Smooth muscle cell (in vitro differentiated cells): ENCODE results near the gene DAPP1. TPM values are rescaled to one million over a fixed set of nuclear protein-coding genes. Genes with fewer than 3 reads are reported as not detected.

Experiments used
- DNase-seq: peaks from one replicate; lab custom pipeline; 2025; ENCODE audit not compliant: unreplicated experiment; lab: John Stamatoyannopoulos, UW
- H2AFZ ChIP-seq: fragments of 200-600 bp; sonication (generic); 2 replicates; pipeline ENCODE4 v1.6.0; 2016; ENCODE audit warnings: antibody characterized with exemption, low read depth, mild to moderate bottlenecking
- H3F3A ChIP-seq: fragments of 200-600 bp; sonication (generic); 2 replicates; pipeline ENCODE4 v1.6.0; 2017; ENCODE audit warnings: antibody characterized with exemption, low read depth
- H3K27ac ChIP-seq: fragments of 200-600 bp; sonication (generic); 2 replicates; pipeline ENCODE4 v1.5.1; 2016; ENCODE audit warnings: low read depth, mild to moderate bottlenecking
- H3K27me3 ChIP-seq: fragments of 200-600 bp; sonication (generic); 2 replicates; pipeline ENCODE4 v1.6.1; 2016; ENCODE audit warnings: low read depth, mild to moderate bottlenecking
- H3K36me3 ChIP-seq: fragments of 200-600 bp; sonication (generic); 2 replicates; pipeline ENCODE4 v1.5.1; 2016; ENCODE audit warnings: low read depth
- H3K4me1 ChIP-seq: fragments of 200-600 bp; sonication (generic); 2 replicates; pipeline ENCODE4 v1.5.1; 2016; ENCODE audit warnings: low read depth
- H3K4me2 ChIP-seq: fragments of 200-600 bp; sonication (generic); 2 replicates; pipeline ENCODE4 v1.6.0; 2016; ENCODE audit warnings: mild to moderate bottlenecking
- H3K4me3 ChIP-seq: fragments of 200-600 bp; sonication (generic); 2 replicates; pipeline ENCODE4 v1.5.1; 2016; ENCODE audit warnings: mild to moderate bottlenecking
- H3K79me2 ChIP-seq: fragments of 200-600 bp; sonication (generic); 2 replicates; pipeline ENCODE4 v1.6.0; 2016; ENCODE audit warnings: low read depth, mild to moderate bottlenecking
- H3K9ac ChIP-seq: fragments of 200-600 bp; sonication (generic); 2 replicates; pipeline ENCODE4 v1.6.0; 2016; ENCODE audit warnings: low read depth
- H3K9me3 ChIP-seq: fragments of 200-600 bp; sonication (generic); replicated peaks from 2 replicates; pipeline ENCODE4 v1.5.1; 2016; ENCODE audit warnings: low read depth
- H4K20me1 ChIP-seq: fragments of 200-600 bp; sonication (generic); 2 replicates; pipeline ENCODE4 v1.6.0; 2016; ENCODE audit warnings: low read depth
- WGBS: methylation state at CpG from one replicate; pipeline ENCODE4 v1.1.7; 2016; ENCODE audit warnings: low lambda C conversion rate; 5-methylcytosine and 5-hydroxymethylcytosine counted together
- polyA plus RNA-seq: library from polyadenylated mRNA; unstranded; fragments of >200 nt; fragmentation: Nextera tagmentation; extraction: Ambion mirVana; gene quantifications from 2 replicates; pipeline ENCODE4 v1.2.1, GENCODE V29; 2016
- total RNA-seq: library from RNA; depleted of rRNA; stranded (reverse); fragments of >200 nt; gene quantifications from 2 replicates; pipeline ENCODE4 v1.2.3, GENCODE V29; 2014
- TF ChIP-seq, protein P1 (sequence below): fragments of 200-600 bp; sonication (generic); IDR thresholded peaks from 2 replicates; pipeline ENCODE4 v1.5.1; 2017; ENCODE audit warnings: borderline replicate concordance, mild to moderate bottlenecking, antibody characterized with exemption; ENCODE audit not compliant: insufficient read depth, poor library complexity, severe bottlenecking

DAPP1 gene
- total and polyA plus RNA-seq, 2 experiments from 2014 or later: 1.0 to 7.9 TPM

GRCh38 chr4:99815597-99816011 is 1.0 kb upstream of the DAPP1 start:
- Histone ChIP-seq H3K27ac (peak overlapping the region; percentile 80), H3K9ac (no peak overlapping the region), H3K4me3 (no peak overlapping the region), H3K27me3 (no peaks in the 10 kb centered on the region), H3K79me2 (no peaks in the 10 kb centered on the region), H3K36me3 (no peaks in the 10 kb centered on the region), H4K20me1 (no peaks in the 10 kb centered on the region), H2AFZ (no peak overlapping the region), H3K4me1 (no peaks in the 10 kb centered on the region), H3F3A (no peaks in the 10 kb centered on the region), H3K9me3 (no peaks in the 10 kb centered on the region), H3K4me2 (no peak overlapping the region)
- WGBS: 74% methylated on average over 1 of the region's 1 CpG
- TF ChIP-seq, protein P1, sequence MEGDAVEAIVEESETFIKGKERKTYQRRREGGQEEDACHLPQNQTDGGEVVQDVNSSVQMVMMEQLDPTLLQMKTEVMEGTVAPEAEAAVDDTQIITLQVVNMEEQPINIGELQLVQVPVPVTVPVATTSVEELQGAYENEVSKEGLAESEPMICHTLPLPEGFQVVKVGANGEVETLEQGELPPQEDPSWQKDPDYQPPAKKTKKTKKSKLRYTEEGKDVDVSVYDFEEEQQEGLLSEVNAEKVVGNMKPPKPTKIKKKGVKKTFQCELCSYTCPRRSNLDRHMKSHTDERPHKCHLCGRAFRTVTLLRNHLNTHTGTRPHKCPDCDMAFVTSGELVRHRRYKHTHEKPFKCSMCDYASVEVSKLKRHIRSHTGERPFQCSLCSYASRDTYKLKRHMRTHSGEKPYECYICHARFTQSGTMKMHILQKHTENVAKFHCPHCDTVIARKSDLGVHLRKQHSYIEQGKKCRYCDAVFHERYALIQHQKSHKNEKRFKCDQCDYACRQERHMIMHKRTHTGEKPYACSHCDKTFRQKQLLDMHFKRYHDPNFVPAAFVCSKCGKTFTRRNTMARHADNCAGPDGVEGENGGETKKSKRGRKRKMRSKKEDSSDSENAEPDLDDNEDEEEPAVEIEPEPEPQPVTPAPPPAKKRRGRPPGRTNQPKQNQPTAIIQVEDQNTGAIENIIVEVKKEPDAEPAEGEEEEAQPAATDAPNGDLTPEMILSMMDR: no peak
- no peak for DNase-seq

DNA sequence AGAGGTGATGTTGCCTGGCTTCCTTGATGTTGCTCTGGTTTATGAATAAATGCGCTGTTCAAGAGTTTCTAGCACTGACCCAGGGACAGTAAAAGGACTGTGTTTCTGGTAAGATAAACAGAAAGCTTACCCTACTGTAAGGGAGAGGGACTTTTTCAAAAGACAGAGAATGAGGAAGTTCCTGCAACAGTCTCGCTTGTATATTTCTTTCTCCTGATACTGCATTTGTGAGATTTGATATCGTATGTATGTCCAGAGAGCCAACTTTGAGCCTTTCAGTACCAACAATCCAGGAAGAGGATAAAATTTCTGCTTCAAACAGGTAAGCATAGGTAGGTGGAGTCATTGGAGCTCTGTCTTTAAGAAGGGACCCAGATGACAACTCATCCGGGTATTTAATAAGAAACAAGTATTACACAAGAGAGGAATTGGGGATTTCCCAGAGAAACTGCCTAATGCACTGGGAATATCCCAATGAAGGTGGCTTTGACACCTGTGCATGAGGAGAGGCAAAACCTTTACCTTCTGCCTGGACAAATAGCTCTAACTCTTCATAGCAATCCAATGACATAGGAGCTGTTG is 773 bp downstream of the DAPP1 start:
- DNase-seq: no peak
- H3K4me1 ChIP-seq: no peaks in the 10 kb centered on the region
- H4K20me1 ChIP-seq: no peaks in the 10 kb centered on the region
- peak overlapping the region; percentile 53 for H3K9ac ChIP-seq
- H3K27me3 ChIP-seq: no peaks in the 10 kb centered on the region
- H3K79me2 ChIP-seq: no peaks in the 10 kb centered on the region
- no peak overlapping the region for H2AFZ ChIP-seq
- peak overlapping the region; percentile 41 for H3K4me2 ChIP-seq
- no peaks in the 10 kb centered on the region for H3K36me3 ChIP-seq
- H3K4me3 ChIP-seq: peak overlapping the region; percentile 31
- TF ChIP-seq, protein P1: no peak
- no peaks in the 10 kb centered on the region for H3K9me3 ChIP-seq
- H3F3A ChIP-seq: no peaks in the 10 kb centered on the region
- H3K27ac ChIP-seq: peak overlapping the region; percentile 80
- 90% methylated on average over 4 of the region's 4 CpGs for WGBS

DNA sequence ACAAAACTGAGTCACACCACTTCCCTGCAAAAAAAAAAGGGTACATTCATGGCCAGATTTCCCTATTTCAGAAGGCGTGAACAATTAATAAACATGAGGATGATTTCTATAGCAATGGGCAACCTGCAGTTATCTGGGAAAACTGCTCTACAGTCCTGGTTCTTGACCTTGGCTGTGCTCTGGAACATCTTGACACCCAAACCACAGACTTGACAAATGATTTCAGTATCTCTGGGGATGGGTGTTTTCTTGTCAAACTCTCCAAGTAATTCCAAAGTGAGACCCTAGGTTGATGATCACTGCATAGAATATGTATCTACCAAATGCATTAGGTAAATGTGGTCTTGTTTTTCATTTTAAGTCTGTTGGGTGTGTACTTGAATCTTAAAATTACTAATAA is 2.0 kb downstream of the DAPP1 start:
- Histone ChIP-seq H3K4me3 (no peak overlapping the region), H3K36me3 (no peaks in the 10 kb centered on the region), H3K27me3 (no peaks in the 10 kb centered on the region), H3K79me2 (no peaks in the 10 kb centered on the region), H4K20me1 (no peaks in the 10 kb centered on the region), H3F3A (no peaks in the 10 kb centered on the region), H3K9me3 (no peaks in the 10 kb centered on the region), H3K9ac (no peak overlapping the region), H3K4me1 (no peaks in the 10 kb centered on the region), H3K4me2 (no peak overlapping the region), H3K27ac (no peak overlapping the region), H2AFZ (no peak overlapping the region)
- WGBS: 100% methylated on average over 1 of the region's 1 CpG
- TF ChIP-seq, protein P1: no peak
- no peak for DNase-seq

GRCh38 chr4:99821918-99822503 is 5.4 kb downstream of the DAPP1 start:
- H2AFZ ChIP-seq: no peak overlapping the region
- 74% methylated on average over 4 of the region's 4 CpGs for WGBS
- no peaks in the 10 kb centered on the region for H3K27me3 ChIP-seq
- H3K79me2 ChIP-seq: no peaks in the 10 kb centered on the region
- no peak overlapping the region for H3K4me3 ChIP-seq
- no peaks in the 10 kb centered on the region for H3K9me3 ChIP-seq
- H3K36me3 ChIP-seq: no peaks in the 10 kb centered on the region
- no peak for DNase-seq
- no peak overlapping the region for H3K27ac ChIP-seq
- no peak overlapping the region for H3K4me2 ChIP-seq
- no peak overlapping the region for H3K9ac ChIP-seq
- H3F3A ChIP-seq: no peaks in the 10 kb centered on the region
- TF ChIP-seq, protein P1: no peak
- no peaks in the 10 kb centered on the region for H4K20me1 ChIP-seq
- H3K4me1 ChIP-seq: no peaks in the 10 kb centered on the region
